Activated effector memory CD4-positive, alpha-beta T cell treated with Interleukin-2 at 50 U/mL for 16 hours (primary cell): ENCODE data around the gene MXRA5.
"Not testable (repeated sequence)": the region's sequence is repeated elsewhere in the genome, so short reads cannot be mapped to it uniquely, and the experiment has no call there.

Experiments
- DNase-seq: peaks from one replicate; pipeline ENCODE4 v3.0.0-alpha.2; 2020

The MXRA5 gene, protein sequence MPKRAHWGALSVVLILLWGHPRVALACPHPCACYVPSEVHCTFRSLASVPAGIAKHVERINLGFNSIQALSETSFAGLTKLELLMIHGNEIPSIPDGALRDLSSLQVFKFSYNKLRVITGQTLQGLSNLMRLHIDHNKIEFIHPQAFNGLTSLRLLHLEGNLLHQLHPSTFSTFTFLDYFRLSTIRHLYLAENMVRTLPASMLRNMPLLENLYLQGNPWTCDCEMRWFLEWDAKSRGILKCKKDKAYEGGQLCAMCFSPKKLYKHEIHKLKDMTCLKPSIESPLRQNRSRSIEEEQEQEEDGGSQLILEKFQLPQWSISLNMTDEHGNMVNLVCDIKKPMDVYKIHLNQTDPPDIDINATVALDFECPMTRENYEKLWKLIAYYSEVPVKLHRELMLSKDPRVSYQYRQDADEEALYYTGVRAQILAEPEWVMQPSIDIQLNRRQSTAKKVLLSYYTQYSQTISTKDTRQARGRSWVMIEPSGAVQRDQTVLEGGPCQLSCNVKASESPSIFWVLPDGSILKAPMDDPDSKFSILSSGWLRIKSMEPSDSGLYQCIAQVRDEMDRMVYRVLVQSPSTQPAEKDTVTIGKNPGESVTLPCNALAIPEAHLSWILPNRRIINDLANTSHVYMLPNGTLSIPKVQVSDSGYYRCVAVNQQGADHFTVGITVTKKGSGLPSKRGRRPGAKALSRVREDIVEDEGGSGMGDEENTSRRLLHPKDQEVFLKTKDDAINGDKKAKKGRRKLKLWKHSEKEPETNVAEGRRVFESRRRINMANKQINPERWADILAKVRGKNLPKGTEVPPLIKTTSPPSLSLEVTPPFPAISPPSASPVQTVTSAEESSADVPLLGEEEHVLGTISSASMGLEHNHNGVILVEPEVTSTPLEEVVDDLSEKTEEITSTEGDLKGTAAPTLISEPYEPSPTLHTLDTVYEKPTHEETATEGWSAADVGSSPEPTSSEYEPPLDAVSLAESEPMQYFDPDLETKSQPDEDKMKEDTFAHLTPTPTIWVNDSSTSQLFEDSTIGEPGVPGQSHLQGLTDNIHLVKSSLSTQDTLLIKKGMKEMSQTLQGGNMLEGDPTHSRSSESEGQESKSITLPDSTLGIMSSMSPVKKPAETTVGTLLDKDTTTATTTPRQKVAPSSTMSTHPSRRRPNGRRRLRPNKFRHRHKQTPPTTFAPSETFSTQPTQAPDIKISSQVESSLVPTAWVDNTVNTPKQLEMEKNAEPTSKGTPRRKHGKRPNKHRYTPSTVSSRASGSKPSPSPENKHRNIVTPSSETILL (N-terminal part only)

GRCh38 chrX:3346501-3347259, at the start of gene MXRA5:
TSS of gene MXRA5 (minus strand) at chrX:3346652. CDS start at chrX:3343833, 2,819 bp downstream.
- DNase-seq = no peak

- DNase-seq = no peak
Measured at GRCh38 chrX:3393581-3394111, 47.2 kb upstream of the MXRA5 start.

GRCh38 chrX:3393178-3393577, 46.7 kb upstream of the MXRA5 start:
- DNase-seq = no peak

- DNase-seq = no peak
Measured at GRCh38 chrX:3388457-3388856, 42.0 kb upstream of the MXRA5 start.

GRCh38 chrX:3384327-3384726, 37.9 kb upstream of the MXRA5 start:
- DNase-seq = no peak

DNA sequence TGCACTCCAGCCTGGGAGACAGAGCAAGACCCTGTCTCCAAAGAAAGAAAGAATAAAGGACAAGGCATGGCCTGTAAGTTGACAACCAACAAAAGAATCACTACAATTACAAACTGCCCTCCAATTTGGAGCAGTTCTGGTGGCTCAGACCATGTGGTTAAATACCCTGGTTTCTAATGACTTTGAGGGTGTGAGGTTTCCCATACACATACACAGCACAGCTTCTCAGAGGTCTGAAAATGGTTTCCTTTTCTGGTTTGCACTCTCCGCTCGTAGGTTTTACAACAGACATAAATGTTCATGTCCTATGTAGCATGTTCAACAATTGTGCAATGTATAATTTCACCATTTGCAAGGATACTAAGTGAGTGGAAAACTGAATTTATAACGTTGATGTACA, 34.2 kb upstream of the MXRA5 start:
- DNase-seq = no peak

GRCh38 chrX:3379111-3379510, 32.7 kb upstream of the MXRA5 start:
- no peak for DNase-seq

DNA sequence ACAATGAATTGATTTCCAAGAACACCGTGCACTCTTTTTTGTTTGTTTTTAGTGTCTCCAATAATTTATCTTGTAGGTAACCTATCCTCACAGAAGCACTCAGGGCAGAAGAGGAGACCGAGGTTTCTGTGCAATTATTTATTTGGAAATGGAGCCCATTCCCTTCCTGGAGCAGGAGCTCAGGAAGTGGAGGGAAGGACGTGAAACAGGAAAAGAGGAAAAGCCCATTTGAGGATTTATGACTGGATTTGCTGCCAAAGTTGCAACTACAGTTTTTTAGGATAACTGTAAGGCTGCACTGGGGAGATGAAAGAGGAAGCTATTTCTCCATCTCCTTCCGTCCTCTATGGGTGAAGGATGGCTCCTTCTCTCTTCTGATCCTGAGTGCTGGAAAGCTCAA, 31.7 kb upstream of the MXRA5 start:
- DNase-seq = no peak

DNA sequence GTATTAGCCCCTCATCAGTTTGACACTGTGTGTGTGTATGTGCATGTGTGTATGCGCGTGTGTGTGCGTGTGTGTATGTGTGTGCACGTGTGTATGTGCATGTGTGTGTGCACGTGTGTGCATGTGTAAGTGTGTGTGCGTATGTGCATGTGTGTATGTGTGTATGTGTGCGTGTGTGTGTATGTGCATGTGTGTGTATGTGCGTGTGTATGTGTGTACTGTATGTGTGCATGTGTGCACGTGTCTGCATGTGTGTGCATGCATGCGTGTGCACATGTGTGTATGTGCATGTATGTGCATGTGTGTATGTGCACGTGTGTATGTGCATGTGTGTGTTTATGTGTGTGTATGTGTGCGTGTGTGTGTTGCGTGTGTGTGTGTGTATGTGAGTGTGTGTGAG, 31.1 kb upstream of the MXRA5 start:
- DNase-seq = no peak

DNA sequence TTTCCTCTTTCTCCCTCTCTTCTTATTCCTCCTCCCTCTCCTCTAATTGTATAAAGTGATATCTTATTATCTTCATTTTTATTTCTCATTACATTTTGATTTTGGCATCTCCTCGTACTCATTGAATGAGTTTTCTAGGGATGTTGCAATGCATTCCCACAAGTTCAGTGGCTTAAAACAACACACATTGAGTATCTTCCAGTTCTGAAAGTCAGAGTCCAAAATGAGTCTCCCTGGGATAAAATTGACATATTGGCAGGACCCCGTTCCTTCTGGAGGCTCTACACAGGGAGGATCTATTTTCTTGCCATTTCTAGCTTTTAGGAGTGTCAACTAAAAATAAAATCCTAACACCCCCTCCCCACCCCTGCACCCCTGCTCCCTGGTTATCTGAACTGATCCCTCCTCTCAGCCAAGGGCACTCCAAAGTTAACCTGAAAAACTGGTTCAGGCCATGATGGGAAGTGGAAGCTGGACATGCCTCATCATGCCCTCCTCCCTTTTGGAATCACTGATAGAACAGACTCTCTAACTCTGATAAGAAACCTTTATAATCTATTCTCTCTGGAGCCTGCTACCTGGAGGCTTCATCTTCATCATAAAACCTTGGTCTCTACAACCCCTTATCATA, 29.5 kb upstream of the MXRA5 start:
- not testable (repeated sequence) for DNase-seq

GRCh38 chrX:3374108-3374800, 27.8 kb upstream of the MXRA5 start:
- DNase-seq = no peak

DNA sequence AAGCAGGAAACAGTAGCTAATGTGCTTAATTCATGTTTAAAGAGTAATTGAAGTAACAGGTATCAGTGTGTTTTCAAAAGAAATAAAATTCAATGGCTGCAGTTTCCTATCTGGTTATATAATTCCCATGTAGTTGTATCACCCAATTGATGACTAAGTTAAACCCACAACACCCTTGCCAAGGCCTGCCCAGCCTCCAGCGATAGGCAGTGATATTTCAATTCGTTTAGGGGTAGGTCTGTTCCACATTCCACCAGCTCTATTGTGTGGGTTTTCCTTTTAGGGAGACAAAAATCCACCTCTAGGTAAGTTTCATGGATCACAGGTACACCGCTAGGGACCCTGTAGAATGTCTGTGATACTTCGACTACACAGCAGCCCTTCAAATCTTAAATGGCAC, 24.7 kb upstream of the MXRA5 start:
- no peak for DNase-seq

GRCh38 chrX:3370656-3371055, 24.2 kb upstream of the MXRA5 start:
- no peak for DNase-seq

DNA sequence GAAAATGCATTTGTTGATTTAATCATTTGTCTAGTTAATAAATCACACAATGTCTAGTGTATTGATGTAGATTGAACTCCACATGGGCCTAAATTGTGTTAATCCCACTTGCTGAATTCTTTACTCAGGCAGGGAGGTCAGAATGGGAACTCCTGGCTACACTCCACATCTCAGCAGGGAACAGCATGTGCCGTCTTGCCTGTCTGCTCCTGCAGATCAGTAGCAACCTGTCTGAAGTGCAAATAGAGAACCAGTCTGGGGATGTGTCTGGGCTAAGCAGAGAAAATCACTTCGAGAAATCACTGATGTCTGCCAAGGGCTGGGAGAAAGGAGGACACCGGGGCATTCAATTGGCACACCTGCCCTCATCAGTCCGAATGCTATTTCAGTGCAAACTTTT, 16.5 kb upstream of the MXRA5 start:
- no peak for DNase-seq

DNA sequence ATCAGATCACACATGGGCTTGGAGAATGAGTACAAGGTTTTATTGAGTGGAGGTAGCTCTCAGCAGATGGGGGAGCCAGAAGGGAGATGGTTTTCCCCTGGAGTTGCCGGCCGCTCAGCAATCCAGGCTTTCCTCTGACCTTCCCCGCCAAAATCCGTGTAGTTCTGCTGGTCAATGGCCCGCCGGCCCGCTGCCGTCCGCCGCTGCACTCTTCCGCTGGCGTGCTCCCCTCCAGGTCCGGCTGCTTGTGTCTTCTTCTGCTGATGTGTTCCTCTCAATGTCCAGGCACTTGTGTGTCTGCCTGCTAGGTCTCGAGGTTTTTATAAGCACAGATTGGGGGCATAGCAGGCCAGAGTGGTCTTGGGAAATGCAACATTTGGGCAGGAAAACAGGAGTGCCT, 14.4 kb upstream of the MXRA5 start:
- no peak for DNase-seq

- not testable (repeated sequence) for DNase-seq
Measured at GRCh38 chrX:3352741-3353140, 6.3 kb upstream of the MXRA5 start.

DNA sequence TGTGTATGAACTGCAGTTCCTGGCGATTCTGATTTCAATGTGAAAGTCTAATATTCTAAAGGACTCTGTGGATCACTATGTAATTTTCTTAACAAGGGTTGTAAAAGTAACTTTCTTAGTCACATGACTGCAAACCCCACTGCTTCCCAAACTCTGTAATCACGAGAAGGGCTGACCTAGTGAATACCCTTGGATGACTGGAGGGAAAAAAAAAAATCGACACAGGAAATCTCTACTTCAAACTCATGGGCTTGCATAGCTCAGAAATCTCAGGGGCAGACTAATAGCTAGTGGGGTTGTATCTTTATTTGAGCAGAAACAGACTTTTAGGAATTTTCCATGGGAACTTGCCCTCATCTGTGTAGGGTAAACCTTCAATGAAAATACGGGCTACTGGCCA, 4.8 kb upstream of the MXRA5 start:
- DNase-seq = no peak

GRCh38 chrX:3348191-3348590, 1.7 kb upstream of the MXRA5 start:
- DNase-seq = no peak

DNA sequence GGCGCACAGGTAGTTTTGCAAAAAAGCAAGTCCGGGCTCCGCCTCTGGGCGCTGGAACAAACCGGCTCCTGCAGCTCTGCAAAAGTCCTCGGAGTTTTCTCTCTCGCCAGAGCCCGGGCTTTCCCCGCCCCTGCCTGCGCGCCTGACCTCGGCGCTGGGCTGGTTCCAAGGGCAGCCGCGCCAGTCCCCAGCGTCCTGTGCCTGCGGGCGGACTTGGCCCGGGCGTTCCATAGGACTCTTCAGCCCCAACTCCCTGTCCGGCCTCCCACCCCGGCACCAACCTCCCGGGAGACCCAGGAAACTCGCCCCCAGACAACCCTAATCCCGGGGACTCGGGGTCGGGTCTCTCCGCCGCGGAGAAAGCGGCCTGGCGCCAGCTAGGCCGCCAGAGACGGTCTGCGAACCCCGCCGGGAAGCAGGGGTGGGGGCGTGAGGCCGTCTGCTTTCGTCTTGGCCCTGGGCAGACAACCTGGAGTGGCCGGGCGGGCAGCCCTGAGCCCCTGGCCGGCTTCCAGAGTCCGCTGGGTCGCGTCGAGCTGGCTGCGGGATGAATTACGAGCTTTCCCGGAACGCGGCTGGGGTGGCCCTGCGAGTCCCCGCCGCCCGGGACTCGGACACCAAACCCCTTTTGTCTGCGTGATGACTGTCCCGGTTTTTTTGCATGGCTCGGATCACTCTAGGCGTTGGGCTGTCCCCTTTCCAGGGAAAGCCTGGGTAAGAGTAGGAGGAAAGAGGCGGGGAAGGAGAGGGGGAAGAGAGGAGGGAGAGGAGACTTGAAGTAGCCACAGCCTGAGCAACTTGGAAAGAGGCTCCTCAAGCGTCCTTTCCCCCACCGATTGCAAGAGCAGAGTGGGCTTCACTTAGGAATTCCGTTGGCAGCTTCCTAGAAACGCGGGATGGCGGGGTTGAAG, 916 bp downstream of the MXRA5 start:
- no peak for DNase-seq

DNA sequence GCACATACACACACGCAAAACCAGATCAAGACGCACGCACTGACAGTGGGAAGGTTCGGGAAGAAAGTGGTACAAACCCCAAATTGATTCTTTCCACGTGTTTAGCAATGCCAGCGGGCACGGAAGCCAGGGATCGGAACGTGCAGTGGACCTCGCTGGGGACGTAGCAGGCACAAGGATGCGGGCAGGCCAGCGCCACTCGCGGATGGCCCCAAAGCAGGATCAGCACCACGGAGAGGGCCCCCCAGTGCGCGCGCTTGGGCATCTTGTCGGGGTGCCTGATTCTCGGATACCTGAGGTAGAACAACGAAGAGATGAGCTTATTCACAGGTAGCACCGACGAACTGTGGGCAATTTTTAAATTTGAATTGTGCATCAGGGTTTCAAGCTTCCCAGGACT, 2.9 kb downstream of the MXRA5 start:
- not testable (repeated sequence) for DNase-seq
